Cardiac muscle cell (in vitro differentiated cells and primary cell): Measurements from ENCODE around the gene MCC. TPM values are rescaled to one million over a fixed set of nuclear protein-coding genes. Genes with fewer than 3 reads are reported as not detected.

Experiments used
- DNase-seq, 2 donors: peaks; one replicate each; pipeline versions ENCODE4 v3.0.0 to v3.0.0-alpha.2; 2010 to 2017; ENCODE audit warnings: low read depth in 1 of 2, low spot score in 1 of 2
- H3K27ac ChIP-seq: fragments of 200-600 bp; sonication (generic); 2 replicates; pipeline ENCODE4 v1.5.1; 2016
- H3K27me3 ChIP-seq: fragments of 200-600 bp; sonication (generic); 2 replicates; pipeline ENCODE4 v1.6.0; 2016; ENCODE audit warnings: control low read depth
- H3K36me3 ChIP-seq: fragments of 200-600 bp; sonication (generic); 2 replicates; pipeline ENCODE4 v1.5.1; 2016; ENCODE audit warnings: control low read depth
- H3K4me1 ChIP-seq: fragments of 200-600 bp; sonication (generic); 2 replicates; pipeline ENCODE4 v1.8.1; 2017; ENCODE audit warnings: low read depth, mild to moderate bottlenecking, mixed run types
- H3K4me3 ChIP-seq: fragments of 200-600 bp; sonication (generic); 2 replicates; pipeline ENCODE4 v1.5.1; 2016; ENCODE audit warnings: mild to moderate bottlenecking
- H3K9me3 ChIP-seq: fragments of 200-600 bp; sonication (generic); 2 replicates; pipeline ENCODE4 v1.5.1; 2017; ENCODE audit warnings: low read depth, mild to moderate bottlenecking, control low read depth
- polyA plus RNA-seq: library from polyadenylated mRNA; unstranded; fragments of >200 nt; fragmentation: Nextera tagmentation; extraction: Ambion mirVana; gene quantifications from 2 replicates; pipeline ENCODE4 v1.2.1, GENCODE V29; 2016
- total RNA-seq: library from RNA; depleted of rRNA; stranded (reverse); fragments of >200 nt; gene quantifications from 2 replicates; pipeline ENCODE4 v1.2.3, GENCODE V29; 2016
- TF ChIP-seq, protein P1 (sequence below): IDR thresholded peaks from 2 replicates; pipeline ENCODE4 v1.5.1; 2012; ENCODE audit warnings: low read depth, mild to moderate bottlenecking, low read length

The MCC gene
- total and polyA plus RNA-seq, 2 experiments from 2014 or later: 37.8 to 137 TPM

DNA sequence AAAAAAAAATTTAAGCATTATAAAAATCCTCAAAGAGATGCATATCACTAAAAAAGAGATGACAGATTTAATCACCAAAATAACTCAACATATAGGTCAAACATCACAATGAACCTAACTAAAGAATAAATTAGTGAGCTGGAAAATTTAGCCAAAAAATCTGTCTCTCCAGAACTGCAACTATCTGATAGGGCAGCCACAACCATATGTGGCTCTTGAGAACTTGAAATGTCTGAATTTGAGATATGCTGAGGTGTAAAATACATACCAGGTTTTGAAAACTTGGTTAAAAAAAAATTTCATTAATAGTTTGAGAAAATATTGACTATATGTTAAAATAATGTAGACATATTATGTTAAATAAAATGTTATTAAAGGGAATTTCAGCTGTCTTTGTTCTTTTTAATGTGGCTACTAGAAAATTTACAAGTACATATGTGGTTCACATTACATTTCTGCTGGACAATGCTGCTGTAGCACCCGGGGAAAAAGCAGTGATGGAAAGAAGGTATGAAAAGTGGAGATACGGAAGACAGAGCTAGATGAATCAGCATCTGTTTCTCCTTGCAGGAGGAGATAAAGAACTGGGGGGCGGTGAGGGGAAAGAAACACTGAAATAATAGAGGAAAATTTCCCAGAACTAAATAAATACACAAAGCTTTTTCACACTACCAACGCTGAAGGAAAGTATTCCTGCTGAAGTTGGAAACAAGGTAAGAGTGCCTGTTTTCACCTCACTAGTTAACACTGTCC, 445.6 kb downstream of the MCC start:
- Histone ChIP-seq H3K9me3 (no peaks in the 10 kb centered on the region), H3K27me3 (no peaks in the 10 kb centered on the region), H3K4me1 (peaks cover 7% of the 10 kb centered on the region), H3K36me3 (peaks cover 22% of the 10 kb centered on the region), H3K27ac (peak overlapping the region; percentile 55), H3K4me3 (no peak overlapping the region)
- DNase-seq: no peak
- TF ChIP-seq, protein P1, sequence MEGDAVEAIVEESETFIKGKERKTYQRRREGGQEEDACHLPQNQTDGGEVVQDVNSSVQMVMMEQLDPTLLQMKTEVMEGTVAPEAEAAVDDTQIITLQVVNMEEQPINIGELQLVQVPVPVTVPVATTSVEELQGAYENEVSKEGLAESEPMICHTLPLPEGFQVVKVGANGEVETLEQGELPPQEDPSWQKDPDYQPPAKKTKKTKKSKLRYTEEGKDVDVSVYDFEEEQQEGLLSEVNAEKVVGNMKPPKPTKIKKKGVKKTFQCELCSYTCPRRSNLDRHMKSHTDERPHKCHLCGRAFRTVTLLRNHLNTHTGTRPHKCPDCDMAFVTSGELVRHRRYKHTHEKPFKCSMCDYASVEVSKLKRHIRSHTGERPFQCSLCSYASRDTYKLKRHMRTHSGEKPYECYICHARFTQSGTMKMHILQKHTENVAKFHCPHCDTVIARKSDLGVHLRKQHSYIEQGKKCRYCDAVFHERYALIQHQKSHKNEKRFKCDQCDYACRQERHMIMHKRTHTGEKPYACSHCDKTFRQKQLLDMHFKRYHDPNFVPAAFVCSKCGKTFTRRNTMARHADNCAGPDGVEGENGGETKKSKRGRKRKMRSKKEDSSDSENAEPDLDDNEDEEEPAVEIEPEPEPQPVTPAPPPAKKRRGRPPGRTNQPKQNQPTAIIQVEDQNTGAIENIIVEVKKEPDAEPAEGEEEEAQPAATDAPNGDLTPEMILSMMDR: no peak

DNA sequence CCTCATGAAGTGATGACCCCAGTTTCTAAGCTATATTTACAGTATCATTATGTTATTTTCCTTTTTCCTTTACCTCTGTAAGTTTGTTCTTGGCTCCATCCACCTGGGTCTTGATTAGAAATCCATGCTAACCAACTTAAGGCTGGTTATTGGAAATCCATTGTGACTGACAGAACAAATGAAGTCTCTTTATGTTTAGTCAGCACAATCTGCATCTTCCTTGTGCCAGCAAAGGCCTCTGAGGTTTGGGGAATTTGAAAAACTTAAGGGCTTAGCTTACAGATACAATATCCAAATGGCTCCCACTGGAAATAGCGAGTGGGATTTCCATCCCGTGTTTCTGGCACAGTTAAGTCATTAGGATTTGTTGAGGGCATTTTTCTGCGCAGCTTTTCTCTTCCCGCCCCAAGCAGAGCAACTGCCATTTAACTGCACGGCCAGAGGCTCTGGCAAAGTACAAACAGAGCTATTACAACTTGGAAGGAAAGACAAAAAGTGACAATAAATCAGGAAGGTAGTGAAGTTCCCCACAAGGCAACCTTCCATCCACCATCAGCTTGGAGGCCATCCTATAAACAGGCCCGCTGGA, 447.5 kb downstream of the MCC start:
- TF ChIP-seq, protein P1: no peak
- Histone ChIP-seq H3K27ac (no peak overlapping the region), H3K36me3 (peaks cover 25% of the 10 kb centered on the region)

DNA sequence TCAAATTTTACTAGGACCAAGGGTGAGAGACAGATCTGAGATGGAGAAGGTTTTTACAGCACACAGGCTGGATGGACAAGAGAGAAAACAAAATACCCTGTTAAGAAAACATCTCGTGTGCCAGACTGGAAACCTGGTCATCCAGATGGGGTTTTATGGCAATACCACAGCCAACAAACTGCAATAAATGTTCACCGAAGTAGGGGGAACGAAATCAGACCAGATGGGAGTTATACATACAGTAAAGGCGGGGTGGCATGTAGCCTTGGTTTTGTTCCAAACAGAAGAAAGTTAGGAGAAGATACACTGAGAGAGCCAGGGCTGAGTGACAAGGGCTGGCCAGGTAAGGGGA, 448.3 kb downstream of the MCC start:
- no peaks in the 10 kb centered on the region for H3K9me3 ChIP-seq
- H3K4me3 ChIP-seq: no peak overlapping the region
- no peak for DNase-seq
- H3K27ac ChIP-seq: no peak overlapping the region
- TF ChIP-seq, protein P1: no peak
- H3K36me3 ChIP-seq: peaks cover 25% of the 10 kb centered on the region
- H3K4me1 ChIP-seq: peaks cover 7% of the 10 kb centered on the region
- no peaks in the 10 kb centered on the region for H3K27me3 ChIP-seq

More for the DNA sequence above, 447.5 kb downstream of the MCC start:
- Histone ChIP-seq H3K27me3 (no peaks in the 10 kb centered on the region), H3K4me3 (no peak overlapping the region), H3K4me1 (peaks cover 7% of the 10 kb centered on the region), H3K9me3 (no peaks in the 10 kb centered on the region)
- DNase-seq: no peak

DNA sequence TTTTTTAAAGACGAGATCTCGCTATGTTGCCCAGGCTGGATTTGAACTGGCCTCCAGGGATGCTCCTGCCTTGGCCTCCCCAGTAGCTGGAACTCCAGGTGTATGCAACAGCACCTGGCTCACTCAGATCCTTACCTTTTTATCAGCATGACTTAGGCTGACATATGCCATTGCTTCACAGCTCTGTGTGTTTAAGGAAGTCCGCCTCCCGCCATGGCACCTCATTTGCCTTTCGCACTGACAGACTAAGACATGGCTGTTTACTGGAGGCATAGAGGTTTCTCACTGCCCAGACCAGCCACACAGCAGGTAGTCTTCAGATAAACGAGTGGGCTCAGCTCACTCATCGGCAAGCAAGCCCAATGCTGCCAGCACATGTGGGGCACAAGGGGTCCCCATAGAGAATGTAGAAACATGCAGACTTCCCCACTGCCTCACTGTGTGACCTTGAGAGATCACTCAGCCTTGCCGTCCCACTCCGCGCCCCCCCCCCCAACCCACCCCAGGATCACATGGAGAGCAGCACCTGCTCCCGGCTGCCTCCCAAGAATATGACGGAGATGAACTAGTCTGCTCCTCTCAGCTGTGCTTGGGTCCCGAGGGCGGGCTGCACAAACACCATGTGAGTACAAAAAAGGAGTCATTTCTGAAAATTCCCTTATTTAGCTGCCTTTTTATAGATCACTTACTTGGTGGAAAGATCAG, 448.9 kb downstream of the MCC start:
- Histone ChIP-seq H3K9me3 (no peaks in the 10 kb centered on the region), H3K27ac (no peak overlapping the region), H3K27me3 (no peaks in the 10 kb centered on the region), H3K4me3 (no peak overlapping the region), H3K36me3 (peaks cover 24% of the 10 kb centered on the region), H3K4me1 (peaks cover 7% of the 10 kb centered on the region)
- TF ChIP-seq, protein P1: no peak
- no peak for DNase-seq

DNA sequence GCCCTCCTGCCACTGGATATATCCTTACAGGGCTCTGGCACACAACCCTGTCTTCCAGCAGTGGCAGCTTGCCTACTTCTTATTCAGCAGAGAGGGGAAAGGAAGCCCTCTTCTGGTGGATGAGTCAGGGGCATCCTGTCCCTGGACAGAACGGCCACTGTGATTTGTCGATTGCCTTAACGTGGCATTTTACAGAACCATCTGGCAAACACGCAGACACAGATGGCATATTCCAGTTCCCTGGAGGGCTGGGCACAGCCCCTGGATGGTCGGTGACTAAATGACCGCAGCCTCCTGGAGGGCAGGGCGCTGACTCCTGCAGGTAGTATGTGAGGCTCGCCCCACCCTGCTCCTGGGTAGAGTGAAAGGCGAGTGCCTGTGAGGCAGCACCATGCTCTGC, 449.5 kb downstream of the MCC start:
- no peak overlapping the region for H3K27ac ChIP-seq
- peaks cover 2% of the 10 kb centered on the region for H3K4me1 ChIP-seq
- no peak overlapping the region for H3K4me3 ChIP-seq
- peaks cover 21% of the 10 kb centered on the region for H3K36me3 ChIP-seq
- no peaks in the 10 kb centered on the region for H3K9me3 ChIP-seq
- TF ChIP-seq, protein P1: peak; percentile 14
- H3K27me3 ChIP-seq: no peaks in the 10 kb centered on the region
- peak in 1 of 2 donors; percentile 42 for DNase-seq
